ENCODE results near the gene STIM2. TPM values are rescaled to one million over a fixed set of nuclear protein-coding genes. Genes with fewer than 3 reads are reported as not detected.

STIM2 gene
- polyA plus RNA-seq, 1 donor (not counting 4 experiments of a cell fraction or from before 2014, with no cell fraction given), result 20.7 TPM

DNA sequence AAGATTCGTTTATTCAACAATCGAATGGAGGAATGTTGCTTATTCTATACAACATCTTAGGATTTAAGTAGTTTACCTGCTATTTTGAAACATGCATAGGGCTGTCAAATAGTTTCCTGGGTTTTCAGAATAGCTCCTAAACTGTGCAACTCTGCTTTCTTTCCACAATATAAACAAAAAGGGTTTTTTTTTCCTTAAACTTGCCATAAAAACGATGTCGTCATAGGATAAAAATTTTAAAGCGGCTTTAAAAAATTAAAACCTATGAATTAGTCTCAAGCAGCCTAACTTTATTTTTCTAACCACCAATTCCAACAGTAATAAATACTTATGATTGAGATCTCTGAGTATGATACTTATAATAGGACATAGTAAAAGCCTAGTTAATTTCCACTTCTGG lies 21.6 kb upstream of the STIM2 start:
- no peaks in the 10 kb centered on the region for H3K27me3 ChIP-seq (ENCODE audit: control insufficient read depth, extremely low read depth, insufficient read depth, low read length)
- H2AFZ ChIP-seq (ENCODE audit: control insufficient read depth, low read length), result no peak overlapping the region
- no peak for DNase-seq (ENCODE audit: low read depth, low spot score)
- dilution Hi-C loops (cut with MboI; ENCODE audit: extremely low pct_ligation_motif_present, low sequenced_read_pairs), result no loop called here
- H3K9me1 ChIP-seq (ENCODE audit: control insufficient read depth, extremely low read depth, insufficient read depth, low read length), result no peaks in the 10 kb centered on the region
- no peak for TF ChIP-seq EZH2 (IDR thresholded peaks at IDR 0.05; ENCODE audit: low read length)
- H3K27ac ChIP-seq (ENCODE audit: control insufficient read depth, insufficient read depth, low read length), result no peak overlapping the region
- no peaks in the 10 kb centered on the region for H3K36me3 ChIP-seq (ENCODE audit: control insufficient read depth in 2 of 2, extremely low read depth in 1 of 2, insufficient read depth in 2 of 2, low read length in 2 of 2)
- H3K4me2 ChIP-seq (ENCODE audit: control insufficient read depth, extremely low read depth, insufficient read depth, low read depth, low read length), result no peak overlapping the region
- no peak for FAIRE-seq
- H3K79me2 ChIP-seq (ENCODE audit: control insufficient read depth, insufficient read depth, low read length), result no peaks in the 10 kb centered on the region
- no peaks in the 10 kb centered on the region for H4K20me1 ChIP-seq (ENCODE audit: control insufficient read depth, extremely low read depth, insufficient read depth, low read length)
- no peak overlapping the region for H3K9ac ChIP-seq (ENCODE audit: control insufficient read depth, extremely low read depth, insufficient read depth, low read length)
- H3K9me3 ChIP-seq (ENCODE audit: control insufficient read depth, low read depth, low read length), result no peaks in the 10 kb centered on the region
- no peak overlapping the region for H3K4me3 ChIP-seq (ENCODE audit: control insufficient read depth in 2 of 3, extremely low read depth in 1 of 3, insufficient read depth in 2 of 3, low read depth in 1 of 3, low read length in 3 of 3)
- no peaks in the 10 kb centered on the region for H3K4me1 ChIP-seq (ENCODE audit: control insufficient read depth, extremely low read depth, insufficient read depth, low read length)

DNA sequence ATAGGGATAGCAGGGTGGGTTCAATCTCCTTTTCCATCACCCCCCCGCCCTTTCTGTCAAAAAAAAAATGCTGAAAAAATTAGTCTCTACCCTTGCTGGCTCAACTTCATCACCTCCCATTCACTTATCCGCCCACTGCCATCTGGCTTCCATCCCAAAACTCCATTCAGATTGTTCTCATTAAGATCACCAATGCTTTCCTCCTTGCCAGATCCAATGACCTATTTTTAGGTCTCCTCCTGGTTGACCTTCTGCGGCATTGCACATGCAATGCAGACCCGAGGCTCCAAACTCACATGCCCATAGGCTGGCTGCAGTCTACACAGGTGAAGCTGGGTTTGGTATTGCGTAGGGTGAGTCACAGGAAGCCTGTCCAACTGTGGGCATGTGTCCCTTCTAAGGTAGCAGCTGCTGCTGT lies 21.1 kb upstream of the STIM2 start:
- H2AFZ ChIP-seq (ENCODE audit: control insufficient read depth, low read length), result no peak overlapping the region
- dilution Hi-C loops (cut with MboI; ENCODE audit: extremely low pct_ligation_motif_present, low sequenced_read_pairs), result no loop called here

More for the DNA sequence above, 21.1 kb upstream of the STIM2 start:
- no peak for DNase-seq (ENCODE audit: low read depth, low spot score)
- TF ChIP-seq CTCF (optimal IDR thresholded peaks at IDR 0.05 in 1 of 3, IDR thresholded peaks at IDR 0.05 in 1 of 3, conservative IDR thresholded peaks at IDR 0.05 in 1 of 3; ENCODE audit: extremely low read depth in 1 of 3, insufficient read depth in 2 of 3, low read length in 3 of 3) (no peak), EZH2 (IDR thresholded peaks at IDR 0.05; ENCODE audit: low read length) (no peak)
- Histone ChIP-seq H4K20me1 (ENCODE audit: control insufficient read depth, extremely low read depth, insufficient read depth, low read length) (no peaks in the 10 kb centered on the region), H3K4me1 (ENCODE audit: control insufficient read depth, extremely low read depth, insufficient read depth, low read length) (no peaks in the 10 kb centered on the region), H3K9me1 (ENCODE audit: control insufficient read depth, extremely low read depth, insufficient read depth, low read length) (no peaks in the 10 kb centered on the region), H3K27me3 (ENCODE audit: control insufficient read depth, extremely low read depth, insufficient read depth, low read length) (no peaks in the 10 kb centered on the region), H3K79me2 (ENCODE audit: control insufficient read depth, insufficient read depth, low read length) (no peaks in the 10 kb centered on the region), H3K9ac (ENCODE audit: control insufficient read depth, extremely low read depth, insufficient read depth, low read length) (no peak overlapping the region), H3K9me3 (ENCODE audit: control insufficient read depth, low read depth, low read length) (no peaks in the 10 kb centered on the region), H3K4me3 (ENCODE audit: control insufficient read depth in 2 of 3, extremely low read depth in 1 of 3, insufficient read depth in 2 of 3, low read depth in 1 of 3, low read length in 3 of 3) (no peak overlapping the region), H3K4me2 (ENCODE audit: control insufficient read depth, extremely low read depth, insufficient read depth, low read depth, low read length) (no peak overlapping the region), H3K36me3 (ENCODE audit: control insufficient read depth in 2 of 2, extremely low read depth in 1 of 2, insufficient read depth in 2 of 2, low read length in 2 of 2) (no peaks in the 10 kb centered on the region), H3K27ac (ENCODE audit: control insufficient read depth, insufficient read depth, low read length) (no peak overlapping the region)
- no peak for FAIRE-seq

Data from keratinocyte (primary cell).